Measurements from ENCODE around the gene ITPRID2. TPM values are rescaled to one million over a fixed set of nuclear protein-coding genes. Genes with fewer than 3 reads are reported as not detected.

Gene ITPRID2
- total and polyA plus RNA-seq, 10 of the 15 experiments (the other 5 are each of a cell fraction or from before 2014, with no cell fraction given), result 4.7 to 23.7 (median 13.1) TPM

- no peaks in the 10 kb centered on the region for H3K79me2 ChIP-seq (ENCODE audit: control insufficient read depth, insufficient read depth, low read length)
- no peak overlapping the region for H3K4me2 ChIP-seq (ENCODE audit: control insufficient read depth, insufficient read depth)
- no TSS peak for BruUV-seq (replicated peaks)
Observed at GRCh38 chr2:181949047-181949446, 57.5 kb downstream of the ITPRID2 start.

More at GRCh38 chr2:181949047-181949446, 57.5 kb downstream of the ITPRID2 start:
- H3K27ac ChIP-seq (ENCODE audit: control insufficient read depth, insufficient read depth), result no peak overlapping the region
- ATAC-seq, result no peak
- H3K9ac ChIP-seq (ENCODE audit: control insufficient read depth, insufficient read depth, low read length), result no peak overlapping the region
- H2AFZ ChIP-seq (ENCODE audit: control insufficient read depth, low read depth, low read length), result no peak overlapping the region
- no peak for DNase-seq (ENCODE audit: low read depth, low spot score)
- no peak for FAIRE-seq
- ChIA-PET CTCF (interaction anchor here (0.7 to 3.6 kb wide), 5 partner anchors 11 to 206 kb away, joined by 3 to 14 read pairs (median 3); no protein-coding TSS in a partner anchor), RAD21 (ENCODE audit: unreplicated experiment) (no interaction called here), SMC1A (ENCODE audit: uncharacterized antibody, unreplicated experiment) (interaction anchor here (0.5 to 1.9 kb wide), 3 partner anchors 12 to 636 kb away, joined by 4 to 5 read pairs (median 4); no protein-coding TSS in a partner anchor), POLR2A (no interaction called here)
- in situ Hi-C loops (cut with MboI), result no loop called here
- no peaks in the 10 kb centered on the region for H3K4me1 ChIP-seq (ENCODE audit: control insufficient read depth, insufficient read depth, low read length)
- no peak overlapping the region for H3K4me3 ChIP-seq
- no peaks in the 10 kb centered on the region for H3K36me3 ChIP-seq (ENCODE audit: control insufficient read depth in 2 of 2, insufficient read depth in 2 of 2, low read length in 1 of 2)
- H3K27me3 ChIP-seq (replicated peaks in 1 of 2; ENCODE audit: control insufficient read depth in 2 of 2, insufficient read depth in 2 of 2, low read length in 1 of 2), result 0 out of 4 replicates have a peak, but pooled peaks cover 0 to 4% of the 10 kb centered on the region in 2 experiments
- intact Hi-C loops (cut with micrococcal nuclease; ENCODE audit: unreplicated experiment), result no loop called here
- no peaks in the 10 kb centered on the region for H4K20me1 ChIP-seq (ENCODE audit: control insufficient read depth, insufficient read depth)
- no peaks in the 10 kb centered on the region for H3K9me3 ChIP-seq (replicated peaks; ENCODE audit: control insufficient read depth, insufficient read depth, low read length)
- TF ChIP-seq RCOR1 (conservative IDR thresholded peaks at IDR 0.05; ENCODE audit: low read depth, low read length) (no peak), JUNB (IDR thresholded peaks at IDR 0.05) (no peak), WRNIP1 (IDR thresholded peaks at IDR 0.05; ENCODE audit: borderline replicate concordance, low read depth, low read length) (no peak), ELK1 (IDR thresholded peaks at IDR 0.05; ENCODE audit: low read depth, low read length) (no peak), EGR1 (IDR thresholded peaks at IDR 0.05; ENCODE audit: borderline replicate concordance in 1 of 2, low read depth in 2 of 2, low read length in 2 of 2) (no peak), MEF2A (IDR thresholded peaks at IDR 0.05; ENCODE audit: insufficient read depth, low read depth, low read length) (no peak), TBL1XR1 (IDR thresholded peaks at IDR 0.05; ENCODE audit: low read depth, low read length) (no peak), FOXM1 (IDR thresholded peaks at IDR 0.05; ENCODE audit: low read depth, low read length) (no peak), ESRRA (IDR thresholded peaks at IDR 0.05; ENCODE audit: low read length) (no peak), ZNF687 (IDR thresholded peaks at IDR 0.05) (no peak), PRDM15 (CRISPR knock-in tag; IDR thresholded peaks at IDR 0.05) (no peak), TCF7 (IDR thresholded peaks at IDR 0.05; ENCODE audit: borderline replicate concordance) (no peak)
